ENCODE measurements around the gene GRID1. TPM values are rescaled to one million over a fixed set of nuclear protein-coding genes. Genes with fewer than 3 reads are reported as not detected.

GRID1 gene
- total RNA-seq, 1 donor = not detected

- H3K4me3 ChIP-seq (ENCODE audit: low read depth, low read length) = no peak overlapping the region
- TF ChIP-seq CTCF (IDR thresholded peaks at IDR 0.05; ENCODE audit: insufficient read depth, low read length) = no peak
- no peak for DNase-seq (ENCODE audit: low read depth)
Observed at GRCh38 chr10:85557077-85557476, 809.5 kb downstream of the GRID1 start.

Small RNA genes lying within 50 kb of the gene (small RNA-seq; reads per million reads assigned to genes)
- gene MIR346 = not detected
- not detected for gene RF02271
- gene RN7SKP238 = not detected
- not detected for gene RNA5SP322

Other genes starting within 250 kb of the GRID1 start
- 40.9 and 149 TPM in 2 replicates for gene WAPL, start 155.0 kb upstream of the GRID1 start, total RNA-seq (ENCODE audit: low replicate concordance)

Measured in fibroblast of the aortic adventitia (primary cell).